Suppressor macrophage (primary cell): ENCODE results near the gene CDPF1.
"Not testable (repeated sequence)": the region's sequence is repeated elsewhere in the genome, so short reads cannot be mapped to it uniquely, and the experiment has no call there.

ENCODE experiments used
- DNase-seq, 4 experiments: peaks; one replicate each; pipeline ENCODE4 v3.0.0-alpha.2; 2020 to 2022

The CDPF1 gene

DNA sequence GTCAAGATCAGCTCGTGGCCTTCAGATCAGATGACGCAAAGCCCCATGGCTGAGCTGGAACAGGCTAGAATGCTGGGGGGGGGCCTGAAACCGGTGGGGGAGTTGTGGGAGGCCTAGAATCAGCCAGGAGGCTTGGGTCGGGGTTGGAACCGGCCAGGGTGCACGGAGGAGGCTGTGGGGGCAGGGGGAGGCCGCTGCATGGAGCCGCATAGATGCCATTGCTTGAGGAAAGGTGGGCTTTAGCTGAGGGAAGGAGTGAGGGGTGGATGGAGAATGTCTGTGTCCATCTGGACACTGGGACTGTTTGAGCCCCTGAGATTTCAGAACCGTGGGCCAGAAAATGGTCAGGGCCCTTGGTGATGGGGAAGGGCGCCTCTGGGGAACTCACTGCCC, 25.2 kb downstream of the CDPF1 start:
- no peak for DNase-seq

DNA sequence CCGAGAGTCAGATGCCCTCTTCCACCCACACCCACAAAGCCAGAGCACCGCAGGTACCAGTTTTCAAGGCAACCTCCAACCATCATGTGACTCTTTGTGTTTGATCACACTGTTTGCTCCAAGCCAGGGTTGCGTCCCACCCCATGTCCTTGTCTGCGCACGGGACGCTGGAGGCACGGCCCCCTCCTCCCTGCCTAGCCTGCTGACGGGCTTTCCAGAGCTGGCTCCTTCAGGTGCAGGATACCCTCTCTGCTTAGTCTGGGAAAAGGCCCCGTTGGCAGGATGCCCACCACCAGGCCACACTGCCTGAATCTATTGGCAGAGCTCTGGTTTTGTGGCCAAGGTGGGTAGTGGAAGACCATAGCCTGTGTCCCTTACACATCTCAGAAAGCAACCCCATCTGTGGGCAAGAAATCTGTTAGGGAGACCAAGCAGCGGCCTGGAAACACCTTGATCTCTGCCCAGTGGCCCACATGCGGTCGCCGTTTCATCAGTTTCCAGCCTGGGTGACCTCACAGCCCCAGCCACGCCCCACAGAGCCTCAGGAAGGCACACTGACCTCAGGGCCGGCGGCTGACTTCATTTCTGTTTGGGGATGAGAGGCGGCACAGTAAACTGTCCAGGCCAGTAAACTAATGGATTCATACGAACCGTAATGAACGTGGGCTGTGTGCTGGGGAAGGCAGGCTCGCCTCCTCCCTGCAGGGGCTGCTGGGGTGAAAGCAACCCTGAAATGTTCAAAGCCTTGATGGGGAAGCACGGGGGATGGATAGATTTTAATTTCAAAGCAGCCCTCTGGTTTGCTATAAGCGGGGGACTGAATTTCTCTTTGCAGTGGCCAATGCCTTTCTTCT, 25.8 kb downstream of the CDPF1 start:
- DNase-seq = no peak

DNA sequence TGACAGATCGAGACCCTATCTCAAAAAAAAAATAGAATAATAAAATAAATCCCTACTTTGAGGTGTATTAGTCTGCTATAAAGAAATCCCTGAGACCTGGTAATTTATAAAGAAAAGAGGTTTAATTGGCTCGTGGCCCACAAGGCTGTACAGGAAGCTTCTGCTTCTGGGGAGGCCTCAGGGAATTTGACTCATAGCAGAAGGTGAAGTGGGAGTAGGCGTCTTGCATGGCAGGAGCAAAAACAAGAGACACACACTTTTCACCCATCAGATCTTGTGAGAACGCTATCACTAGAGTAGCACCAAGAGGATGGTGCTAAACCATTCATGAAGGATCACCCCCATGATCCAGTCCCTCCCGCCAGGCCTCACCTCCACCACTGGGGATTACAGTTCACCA, 29.2 kb downstream of the CDPF1 start:
- peak in 2 of 4 experiments; percentile 10 to 18 for DNase-seq

GRCh38 chr22:46219636-46220035, 30.5 kb downstream of the CDPF1 start:
- DNase-seq = no peak

DNA sequence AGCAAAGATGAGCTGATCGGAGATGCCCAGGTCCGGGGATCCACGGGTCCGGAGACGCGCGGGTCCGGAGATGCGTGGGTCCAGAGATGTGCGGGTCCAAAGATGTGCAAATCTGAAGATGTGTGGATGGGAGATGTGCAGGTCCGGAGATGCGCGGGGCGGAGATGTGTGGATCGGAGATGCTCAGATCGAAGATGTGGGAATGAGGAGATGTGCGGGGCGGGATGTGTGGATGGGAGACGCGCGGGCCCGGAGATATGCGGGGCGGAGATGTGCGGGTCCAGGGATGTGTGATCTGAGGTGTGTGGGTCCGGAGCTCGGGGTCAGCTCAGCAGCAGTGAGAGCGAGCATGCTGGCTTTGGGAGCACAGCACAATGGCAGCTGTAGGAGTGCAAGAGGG, 35.5 kb downstream of the CDPF1 start:
- DNase-seq = no peak

- no peak for DNase-seq
Measured at GRCh38 chr22:46214149-46214548, 35.9 kb downstream of the CDPF1 start.

DNA sequence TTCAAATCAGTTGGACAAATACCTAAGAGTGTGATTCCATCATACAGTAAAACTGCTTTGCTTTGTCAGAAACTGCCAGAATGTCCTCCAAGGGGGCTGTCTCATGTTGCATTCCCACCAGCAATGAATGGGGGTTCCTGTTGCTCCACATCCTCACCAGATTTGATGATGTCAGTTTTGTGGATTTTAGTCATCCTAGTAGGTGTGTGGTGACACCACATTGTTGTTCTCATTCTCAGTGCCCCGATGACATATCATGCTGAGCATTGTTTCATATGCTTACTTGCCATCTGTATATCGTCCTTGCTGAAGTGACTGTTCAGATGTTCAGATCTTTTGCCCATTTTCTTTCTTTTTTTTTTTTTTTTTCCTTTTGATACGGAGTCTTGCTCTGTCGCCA, 37.0 kb downstream of the CDPF1 start:
- peak; percentile 32 to 75 (median 46) for DNase-seq

- no peak for DNase-seq
Measured at GRCh38 chr22:46212195-46212594, 37.9 kb downstream of the CDPF1 start.

DNA sequence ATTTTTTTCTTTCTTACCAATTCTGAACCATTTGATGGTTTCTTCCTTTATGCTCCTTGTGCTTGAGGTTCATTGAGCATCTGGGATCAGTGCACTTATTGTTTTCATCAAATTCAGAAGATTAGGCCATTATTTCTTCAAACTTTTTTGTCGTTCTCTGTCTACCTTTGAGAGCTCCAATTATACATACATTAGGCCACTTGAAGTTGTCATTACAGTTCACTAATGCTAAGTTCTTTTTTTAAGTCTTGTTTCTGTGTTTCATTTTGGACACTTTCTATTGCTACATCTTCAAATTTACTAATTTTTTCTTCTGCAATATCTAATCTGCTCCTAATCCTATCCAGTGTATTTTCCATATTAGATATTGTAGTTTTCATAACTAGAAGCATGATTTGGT, 40.8 kb downstream of the CDPF1 start:
- no peak for DNase-seq

- DNase-seq = no peak
Measured at GRCh38 chr22:46203601-46203980, 46.5 kb downstream of the CDPF1 start.

DNA sequence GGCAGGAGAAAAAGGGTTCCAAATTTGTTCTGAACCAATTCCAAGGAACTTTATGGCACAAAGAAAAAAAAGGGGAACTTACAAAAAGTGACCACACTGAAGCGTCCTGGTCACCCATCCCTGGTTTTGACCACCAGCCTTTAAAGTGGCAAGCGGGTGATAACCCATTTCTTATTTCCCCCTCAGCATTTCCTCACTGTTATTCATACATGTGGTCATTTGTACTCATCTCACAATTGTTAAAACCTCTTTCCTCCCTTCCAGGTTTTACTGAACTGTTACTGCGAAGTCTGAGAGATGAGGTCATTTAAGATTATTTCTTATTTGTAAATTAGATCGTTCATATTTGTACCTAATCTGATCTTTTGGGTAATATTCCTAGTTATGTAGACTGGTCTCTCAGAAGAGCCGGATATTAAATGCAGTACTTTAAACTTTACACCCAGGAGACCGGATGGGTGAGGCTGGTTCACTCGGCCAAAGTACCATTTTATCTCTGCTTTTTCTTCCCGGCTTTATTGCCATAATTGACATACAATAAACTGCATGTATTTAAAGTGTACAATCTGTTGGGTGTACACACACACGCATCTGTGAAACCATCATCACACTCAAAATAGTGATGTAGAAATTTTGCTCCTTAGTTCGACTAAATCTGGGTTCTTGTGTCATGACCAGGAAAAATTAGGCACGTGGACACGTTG, 47.0 kb downstream of the CDPF1 start:
- no peak for DNase-seq

GRCh38 chr22:46201059-46201757, 48.9 kb downstream of the CDPF1 start:
- peak in 1 of 4 experiments; percentile 12 for DNase-seq

DNA sequence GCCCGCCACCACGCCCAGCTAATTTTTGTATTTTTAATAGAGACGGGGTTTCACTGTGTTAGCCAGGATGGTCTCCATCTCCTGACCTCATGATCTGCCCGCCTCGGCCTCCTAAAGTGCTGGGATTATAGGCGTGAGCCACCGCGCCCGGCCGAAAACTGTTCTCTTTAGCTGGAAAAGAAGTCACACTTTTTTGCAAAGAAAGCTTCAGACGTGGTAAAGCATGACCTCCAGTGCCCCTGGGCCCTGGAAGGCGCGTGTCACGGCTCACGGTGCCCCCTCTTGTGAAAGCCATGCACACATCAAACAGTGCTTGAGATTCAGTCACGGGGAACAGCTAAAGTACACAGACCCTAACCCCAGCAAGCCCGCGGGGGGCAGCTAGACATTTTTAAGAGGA, 51.3 kb downstream of the CDPF1 start:
- DNase-seq = not testable (repeated sequence)

DNA sequence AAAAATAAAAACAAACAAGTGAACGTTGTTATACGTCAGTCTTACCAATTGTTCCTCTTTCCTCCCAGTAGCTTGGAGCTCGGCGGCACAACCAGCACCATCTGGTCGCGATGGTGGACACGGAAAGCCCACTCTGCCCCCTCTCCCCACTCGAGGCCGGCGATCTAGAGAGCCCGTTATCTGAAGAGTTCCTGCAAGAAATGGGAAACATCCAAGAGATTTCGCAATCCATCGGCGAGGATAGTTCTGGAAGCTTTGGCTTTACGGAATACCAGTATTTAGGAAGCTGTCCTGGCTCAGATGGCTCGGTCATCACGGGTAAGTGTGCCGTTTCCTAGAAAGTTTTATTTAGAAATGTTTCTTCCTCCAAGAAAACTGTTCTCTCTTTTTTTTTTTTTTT, 51.8 kb downstream of the CDPF1 start:
- no peak for DNase-seq

- no peak for DNase-seq
Measured at GRCh38 chr22:46196278-46196677, 53.8 kb downstream of the CDPF1 start.

- DNase-seq = no peak
Measured at GRCh38 chr22:46195487-46196165, 54.5 kb downstream of the CDPF1 start.
